KBM-7 (cell line): Measurements from ENCODE around the gene PTPRT.

Source experiments
- DNase-seq: peaks from one replicate; pipeline ENCODE4 v3.0.0-alpha.2; 2015
- in situ Hi-C: fragments of 300-500 bp; cut with MboI; formaldehyde crosslinking; loops from 2 replicates; pipeline ENCODE4 v1.14.3; 2020; ENCODE audit warnings: low sequenced_read_pairs, low pct_unique_long_range_greater_than_20kb, mixed read lengths

PTPRT gene

GRCh38 chr20:42565235-42565995, 624.3 kb downstream of the PTPRT start:
- no peak for DNase-seq
- in situ Hi-C loops = no loop called here

- in situ Hi-C loops = no loop called here
- DNase-seq = no peak
These were observed 630.0 kb downstream of the PTPRT start for GRCh38 chr20:42559665-42560064.

- in situ Hi-C loops = no loop called here
- DNase-seq = no peak
These were observed 633.1 kb downstream of the PTPRT start for GRCh38 chr20:42556575-42556974.

GRCh38 chr20:42553374-42553773, 636.3 kb downstream of the PTPRT start:
- in situ Hi-C loops = no loop called here
- no peak for DNase-seq

GRCh38 chr20:42549496-42549895, 640.2 kb downstream of the PTPRT start:
- in situ Hi-C loops = no loop called here
- no peak for DNase-seq

- in situ Hi-C loops = no loop called here
- no peak for DNase-seq
These were observed 644.8 kb downstream of the PTPRT start for GRCh38 chr20:42544926-42545325.

- in situ Hi-C loops = no loop called here
- DNase-seq = no peak
These were observed 656.9 kb downstream of the PTPRT start for GRCh38 chr20:42532831-42533230.

- peak; percentile 47 for DNase-seq
- in situ Hi-C loops = no loop called here
These were observed 658.2 kb downstream of the PTPRT start for GRCh38 chr20:42531508-42531961.

- in situ Hi-C loops = no loop called here
- DNase-seq = peak; percentile 24
These were observed 658.8 kb downstream of the PTPRT start for GRCh38 chr20:42530855-42531448.

- in situ Hi-C loops = no loop called here
- no peak for DNase-seq
These were observed 659.5 kb downstream of the PTPRT start for GRCh38 chr20:42530191-42530590.

GRCh38 chr20:42524058-42524457, 665.6 kb downstream of the PTPRT start:
- in situ Hi-C loops = no loop called here

GRCh38 chr20:42516692-42517091, 673.0 kb downstream of the PTPRT start:
- DNase-seq = no peak
- in situ Hi-C loops = no loop called here

More at GRCh38 chr20:42524058-42524457, 665.6 kb downstream of the PTPRT start:
- DNase-seq = no peak

- in situ Hi-C loops = no loop called here
- DNase-seq = no peak
These were observed 679.0 kb downstream of the PTPRT start for GRCh38 chr20:42510686-42511085.

GRCh38 chr20:42507874-42508273, 681.8 kb downstream of the PTPRT start:
- DNase-seq = no peak
- in situ Hi-C loops = no loop called here

- DNase-seq = no peak
- in situ Hi-C loops = no loop called here
These were observed 683.3 kb downstream of the PTPRT start for GRCh38 chr20:42506397-42506796.

GRCh38 chr20:42502591-42502990, 687.1 kb downstream of the PTPRT start:
- in situ Hi-C loops = no loop called here

GRCh38 chr20:42496595-42496994, 693.1 kb downstream of the PTPRT start:
- in situ Hi-C loops = no loop called here
- DNase-seq = no peak

More at GRCh38 chr20:42502591-42502990, 687.1 kb downstream of the PTPRT start:
- no peak for DNase-seq

GRCh38 chr20:42494290-42494689, 695.4 kb downstream of the PTPRT start:
- no peak for DNase-seq
- in situ Hi-C loops = no loop called here

GRCh38 chr20:42493001-42493400, 696.7 kb downstream of the PTPRT start:
- no peak for DNase-seq
- in situ Hi-C loops = no loop called here

GRCh38 chr20:42492290-42492689, 697.4 kb downstream of the PTPRT start:
- no peak for DNase-seq
- in situ Hi-C loops = no loop called here

- in situ Hi-C loops = no loop called here
- DNase-seq = no peak
These were observed 704.1 kb downstream of the PTPRT start for GRCh38 chr20:42485556-42485955.
